ENCODE data around the gene F10.
A peak's percentile ranks its signal among the peaks of the same experiment; 100 is the strongest.

The F10 gene

GRCh38 chr13:113137691-113138298 is 15.2 kb downstream of the F10 start:
- peak; percentile 23 for DNase-seq (ENCODE audit: low read depth, low spot score)

- no peak for DNase-seq (ENCODE audit: low read depth, low spot score)
Observed at GRCh38 chr13:113138792-113139551, 16.4 kb downstream of the F10 start.

GRCh38 chr13:113139577-113139976 is 17.0 kb downstream of the F10 start:
- DNase-seq (ENCODE audit: low read depth, low spot score) = no peak

GRCh38 chr13:113140677-113141600 is 18.3 kb downstream of the F10 start:
- no peak for DNase-seq (ENCODE audit: low read depth, low spot score)

- no peak for DNase-seq (ENCODE audit: low read depth, low spot score)
Observed at GRCh38 chr13:113141601-113141970, 19.0 kb downstream of the F10 start.

GRCh38 chr13:113142876-113143275 is 20.3 kb downstream of the F10 start:
- DNase-seq (ENCODE audit: low read depth, low spot score) = no peak

GRCh38 chr13:113143466-113144254 is 21.1 kb downstream of the F10 start:
- DNase-seq (ENCODE audit: low read depth, low spot score) = no peak

GRCh38 chr13:113144255-113144629 is 21.6 kb downstream of the F10 start:
- no peak for DNase-seq (ENCODE audit: low read depth, low spot score)

GRCh38 chr13:113145496-113145895 is 22.9 kb downstream of the F10 start:
- no peak for DNase-seq (ENCODE audit: low read depth, low spot score)

- DNase-seq (ENCODE audit: low read depth, low spot score) = no peak
Observed at GRCh38 chr13:113145911-113146598, 23.5 kb downstream of the F10 start.

- no peak for DNase-seq (ENCODE audit: low read depth, low spot score)
Observed at GRCh38 chr13:113146750-113147149, 24.2 kb downstream of the F10 start.

GRCh38 chr13:113147206-113147605 is 24.6 kb downstream of the F10 start:
- DNase-seq (ENCODE audit: low read depth, low spot score) = no peak

- no peak for DNase-seq (ENCODE audit: low read depth, low spot score)
Observed at GRCh38 chr13:113148407-113148806, 25.8 kb downstream of the F10 start.

- DNase-seq (ENCODE audit: low read depth, low spot score) = no peak
Observed at GRCh38 chr13:113148940-113149503, 26.4 kb downstream of the F10 start.

GRCh38 chr13:113149711-113150549 is 27.3 kb downstream of the F10 start:
- DNase-seq (ENCODE audit: low read depth, low spot score) = no peak

GRCh38 chr13:113150550-113151365 is 28.2 kb downstream of the F10 start:
- no peak for DNase-seq (ENCODE audit: low read depth, low spot score)

- peak; percentile 50 for DNase-seq (ENCODE audit: low read depth, low spot score)
Observed at GRCh38 chr13:113151745-113152690, 29.4 kb downstream of the F10 start.

- no peak for DNase-seq (ENCODE audit: low read depth, low spot score)
Observed at GRCh38 chr13:113152691-113152983, 30.0 kb downstream of the F10 start.

Data from astrocyte of the hippocampus (primary cell).